H9 (cell line): ENCODE data around the gene L3HYPDH. TPM values are rescaled to one million over a fixed set of nuclear protein-coding genes. Genes with fewer than 3 reads are reported as not detected.

Experiments used
- DNase-seq: peaks from one replicate; pipeline ENCODE4 v3.0.0-alpha.2; 2017
- H2AFZ ChIP-seq: one replicate; pipeline ENCODE4 v1.6.1; 2013; ENCODE audit warnings: mild to moderate bottlenecking, low read length, control low read depth, moderate library complexity
- H2AK5ac ChIP-seq: 2 replicates; pipeline ENCODE4 v1.6.1; 2013; ENCODE audit warnings: low read length, control low read depth, mixed read lengths; ENCODE audit not compliant: insufficient read length
- H2BK120ac ChIP-seq: one replicate; pipeline ENCODE4 v1.6.1; 2013; ENCODE audit warnings: low read depth, mild to moderate bottlenecking, low read length, control low read depth, inconsistent platforms; ENCODE audit not compliant: poor library complexity, severe bottlenecking
- H2BK12ac ChIP-seq: 2 replicates; pipeline ENCODE4 v1.6.1; 2013; ENCODE audit warnings: low read length, control low read depth, mixed read lengths, low read depth; ENCODE audit not compliant: insufficient read length
- H2BK15ac ChIP-seq: 2 replicates; pipeline ENCODE4 v1.6.1; 2013; ENCODE audit warnings: low read depth, low read length, control low read depth
- H2BK20ac ChIP-seq: one replicate; pipeline ENCODE4 v1.6.1; 2013; ENCODE audit warnings: low read depth, mild to moderate bottlenecking, low read length, control low read depth, inconsistent platforms; ENCODE audit not compliant: poor library complexity, severe bottlenecking
- H2BK5ac ChIP-seq: 2 replicates; pipeline ENCODE4 v1.6.1; 2013; ENCODE audit warnings: low read length, control low read depth, mixed read lengths; ENCODE audit not compliant: insufficient read length
- H3K14ac ChIP-seq: 2 replicates; pipeline ENCODE4 v1.6.1; 2013; ENCODE audit warnings: low read length, control low read depth; ENCODE audit not compliant: insufficient read depth
- H3K18ac ChIP-seq: 2 replicates; pipeline ENCODE4 v1.6.1; 2013; ENCODE audit warnings: low read depth, mild to moderate bottlenecking, mixed read lengths, low read length, control low read depth; ENCODE audit not compliant: insufficient read length
- H3K23ac ChIP-seq: 2 replicates; pipeline ENCODE4 v1.6.1; 2013; ENCODE audit warnings: low read length, control low read depth, mixed read lengths, low read depth; ENCODE audit not compliant: insufficient read length
- H3K23me2 ChIP-seq: 2 replicates; pipeline ENCODE4 v1.6.1; 2013; ENCODE audit warnings: low read depth, mild to moderate bottlenecking, mixed read lengths, low read length, control low read depth; ENCODE audit not compliant: insufficient read length, poor library complexity, severe bottlenecking
- H3K27ac ChIP-seq: 2 replicates; pipeline ENCODE4 v1.5.1; 2013; ENCODE audit warnings: low read length, control low read depth, mixed read lengths, low read depth; ENCODE audit not compliant: insufficient read length
- H3K27me3 ChIP-seq: 2 replicates; pipeline ENCODE4 v1.6.1; 2013; ENCODE audit warnings: low read length, control low read depth, inconsistent platforms; ENCODE audit not compliant: insufficient read depth
- H3K4ac ChIP-seq: 2 replicates; pipeline ENCODE4 v1.6.1; 2013; ENCODE audit warnings: low read depth, mild to moderate bottlenecking, control low read depth, inconsistent platforms, low read length, moderate library complexity
- H3K4me1 ChIP-seq: 2 replicates; pipeline ENCODE4 v1.6.1; 2013; ENCODE audit warnings: low read length, control low read depth, inconsistent platforms; ENCODE audit not compliant: insufficient read depth
- H3K4me2 ChIP-seq: 2 replicates; pipeline ENCODE4 v1.6.1; 2013; ENCODE audit warnings: low read length, control low read depth, mixed read lengths; ENCODE audit not compliant: insufficient read length, insufficient read depth
- H3K56ac ChIP-seq: 2 replicates; pipeline ENCODE4 v1.6.1; 2013; ENCODE audit warnings: low read depth, mild to moderate bottlenecking, mixed read lengths, low read length, control low read depth; ENCODE audit not compliant: insufficient read length
- H3K79me1 ChIP-seq: 2 replicates; pipeline ENCODE4 v1.6.1; 2013; ENCODE audit warnings: low read depth, mild to moderate bottlenecking, moderate library complexity, low read length, control low read depth, inconsistent platforms; ENCODE audit not compliant: insufficient read depth, poor library complexity, severe bottlenecking
- H3K79me2 ChIP-seq: 2 replicates; pipeline ENCODE4 v1.6.1; 2013; ENCODE audit warnings: low read length, control low read depth, inconsistent platforms; ENCODE audit not compliant: insufficient read depth
- H3K9ac ChIP-seq: 2 replicates; pipeline ENCODE4 v1.6.1; 2013; ENCODE audit warnings: low read length, control low read depth, mixed read lengths; ENCODE audit not compliant: insufficient read length; ENCODE audit errors: extremely low read depth
- H3K9me3 ChIP-seq: one replicate; pipeline ENCODE4 v1.6.1; 2013; ENCODE audit warnings: low read depth, low read length, inconsistent platforms; ENCODE audit not compliant: control insufficient read depth
- H3T11ph ChIP-seq: one replicate; pipeline ENCODE4 v1.6.1; 2013; ENCODE audit warnings: mild to moderate bottlenecking, low read length, control low read depth, inconsistent platforms
- H4K20me1 ChIP-seq: one replicate; pipeline ENCODE4 v1.6.1; 2013; ENCODE audit not compliant: control insufficient read depth, insufficient read length, insufficient read depth
- H4K5ac ChIP-seq: 2 replicates; pipeline ENCODE4 v1.6.1; 2013; ENCODE audit warnings: low read depth, mild to moderate bottlenecking, mixed read lengths, low read length, control low read depth; ENCODE audit not compliant: insufficient read length
- H4K8ac ChIP-seq: replicated peaks from 2 replicates; pipeline ENCODE4 v1.6.1; 2013; ENCODE audit warnings: low read length, control low read depth, mixed read lengths, low read depth; ENCODE audit not compliant: insufficient read length
- H4K91ac ChIP-seq: 2 replicates; pipeline ENCODE4 v1.6.1; 2013; ENCODE audit warnings: low read depth, mild to moderate bottlenecking, moderate library complexity, mixed read lengths, low read length, control low read depth; ENCODE audit not compliant: insufficient read length
- H3K27ac Mint-ChIP-seq, 3 experiments: 2 replicates in 2 of 3; 3 replicates in 1 of 3; pipeline ENCODE4 v1.8.0; 2020 to 2021; ENCODE audit warnings: mixed read lengths in 3 of 3, mild to moderate bottlenecking in 1 of 3, moderate library complexity in 1 of 3
- H3K27me3 Mint-ChIP-seq: 2 replicates; pipeline ENCODE4 v1.8.0; 2021; ENCODE audit warnings: low read depth, mild to moderate bottlenecking, moderate library complexity, mixed read lengths
- H3K36me3 Mint-ChIP-seq, 3 experiments: 2 replicates in 2 of 3; 3 replicates in 1 of 3; pipeline ENCODE4 v1.8.0; 2020 to 2021; ENCODE audit warnings: low read depth in 3 of 3, mixed read lengths in 3 of 3; ENCODE audit not compliant: insufficient read depth in 1 of 3
- H3K4me1 Mint-ChIP-seq, 2 experiments: 2 replicates each; pipeline ENCODE4 v1.8.0; 2020; ENCODE audit warnings: mixed read lengths in 2 of 2
- H3K4me3 Mint-ChIP-seq, 2 experiments: 2 replicates in 1 of 2; 3 replicates in 1 of 2; pipeline ENCODE4 v1.8.0; 2020 to 2021; ENCODE audit warnings: mild to moderate bottlenecking in 2 of 2, mixed read lengths in 2 of 2, moderate library complexity in 1 of 2
- H3K9me3 Mint-ChIP-seq, 2 experiments: 2 replicates in 1 of 2; 3 replicates in 1 of 2; pipeline ENCODE4 v1.8.0; 2020; ENCODE audit warnings: mild to moderate bottlenecking in 2 of 2, mixed read lengths in 2 of 2, moderate library complexity in 1 of 2
- CTCF ChIP-seq: fragments of 200-600 bp; sonication (generic); conservative IDR thresholded peaks from 3 replicates; pipeline ENCODE4 v1.8.0; 2021; ENCODE audit warnings: antibody characterized with exemption, mild to moderate bottlenecking
- WGBS: extraction: QIAGEN DNeasy Blood & Tissue Kit; methylation state at CpG from one replicate; pipeline ENCODE4 v1.1.7; 2013; ENCODE audit warnings: missing lambda C conversion rate, low lambda C conversion rate, mixed read lengths; ENCODE audit not compliant: insufficient read length; ENCODE audit errors: extremely low coverage; 5-methylcytosine and 5-hydroxymethylcytosine counted together
- total RNA-seq: library from RNA; stranded (reverse); gene quantifications from 2 replicates; pipeline ENCODE4 v1.2.1, GENCODE V29; 2021

Gene L3HYPDH
- total RNA-seq, 1 experiment from 2014 or later, result 15.7 TPM

GRCh38 chr14:59483363-59483762, 845 bp downstream of the L3HYPDH start:
- Histone ChIP-seq H3T11ph (no peak overlapping the region), H4K91ac (no peak overlapping the region), H3K9me3 (no peaks in the 10 kb centered on the region), H3K56ac (no peak overlapping the region), H2BK15ac (no peak overlapping the region), H3K14ac (no peak overlapping the region), H3K9ac (peak overlapping the region; percentile 63), H3K23ac (no peak overlapping the region), H3K79me2 (peaks cover 2% of the 10 kb centered on the region; the same call in 1 of the 2 replicates), H3K23me2 (peaks cover 4% of the 10 kb centered on the region), H2BK120ac (no peak overlapping the region), H2BK12ac (no peak overlapping the region), H3K27ac (no peak overlapping the region), H4K20me1 (no peaks in the 10 kb centered on the region), H3K4me2 (peak overlapping the region; percentile 88), H2AFZ (no peak overlapping the region), H4K5ac (no peak overlapping the region), H4K8ac (no peak overlapping the region), H3K4ac (no peak overlapping the region), H3K4me1 (no peaks in the 10 kb centered on the region), H2BK5ac (no peak overlapping the region), H2AK5ac (no peak overlapping the region), H2BK20ac (no peak overlapping the region), H3K79me1 (no peaks in the 10 kb centered on the region), H3K27me3 (no peaks in the 10 kb centered on the region; the same call in 1 of the 2 replicates), H3K18ac (no peak overlapping the region)
- peak overlapping the region; percentile 83 to 97 for H3K4me3 Mint-ChIP-seq
- H3K4me1 Mint-ChIP-seq, result peaks cover 18 to 20% of the 10 kb centered on the region in 2 experiments
- no peaks in the 10 kb centered on the region for H3K27me3 Mint-ChIP-seq
- WGBS, result no CpG with 5 or more reads among the region's 16 CpGs
- H3K9me3 Mint-ChIP-seq, result no peaks in the 10 kb centered on the region
- peak overlapping the region in 2 of 3 experiments; percentile 85 to 92; a peak in 5 of 7 replicates for H3K27ac Mint-ChIP-seq
- DNase-seq, result no peak
- TF ChIP-seq CTCF, result no peak
- peaks cover 9 to 17% (median 16%) of the 10 kb centered on the region in 3 experiments; a peak in 6 of 7 replicates for H3K36me3 Mint-ChIP-seq
